Measurements from ENCODE around the gene NOD1.

Gene NOD1

DNA sequence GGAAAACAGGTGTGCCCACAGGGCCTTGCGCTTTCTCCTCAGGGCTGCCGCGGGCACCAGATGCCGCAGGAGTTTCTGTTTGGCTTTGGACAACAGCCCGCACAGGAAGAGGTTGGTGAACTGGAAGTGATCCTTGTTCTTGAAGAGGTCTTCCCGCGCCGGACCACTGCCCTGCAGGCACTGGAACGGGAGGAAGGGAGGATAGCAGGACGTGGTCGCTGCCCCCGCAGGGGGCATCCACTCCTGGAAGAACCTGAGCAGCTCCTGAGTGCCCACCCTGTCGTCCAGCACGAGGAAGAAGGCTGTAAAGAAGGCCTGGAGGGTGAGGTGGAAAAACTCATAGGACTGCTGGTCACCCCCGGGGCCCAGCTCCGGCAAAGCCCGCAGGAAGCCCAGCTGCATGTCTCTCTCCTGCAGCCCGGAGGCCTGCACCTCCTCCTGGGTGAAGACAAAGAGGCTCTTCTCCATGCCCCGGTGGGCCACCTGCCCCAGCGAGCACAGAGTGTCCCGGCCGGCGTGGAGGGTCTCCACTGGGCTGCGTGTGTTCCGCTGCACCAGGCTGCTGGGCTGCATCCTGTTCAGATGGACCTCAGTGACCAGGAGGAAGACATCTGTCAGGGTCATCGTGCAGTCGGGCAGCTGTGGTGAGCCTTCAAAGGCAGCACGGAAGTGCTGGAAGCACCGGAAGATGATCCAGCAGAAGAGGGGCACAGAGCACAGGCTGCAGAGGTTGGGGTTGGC, 26.9 kb downstream of the NOD1 start:
- TF ChIP-seq, protein P1, sequence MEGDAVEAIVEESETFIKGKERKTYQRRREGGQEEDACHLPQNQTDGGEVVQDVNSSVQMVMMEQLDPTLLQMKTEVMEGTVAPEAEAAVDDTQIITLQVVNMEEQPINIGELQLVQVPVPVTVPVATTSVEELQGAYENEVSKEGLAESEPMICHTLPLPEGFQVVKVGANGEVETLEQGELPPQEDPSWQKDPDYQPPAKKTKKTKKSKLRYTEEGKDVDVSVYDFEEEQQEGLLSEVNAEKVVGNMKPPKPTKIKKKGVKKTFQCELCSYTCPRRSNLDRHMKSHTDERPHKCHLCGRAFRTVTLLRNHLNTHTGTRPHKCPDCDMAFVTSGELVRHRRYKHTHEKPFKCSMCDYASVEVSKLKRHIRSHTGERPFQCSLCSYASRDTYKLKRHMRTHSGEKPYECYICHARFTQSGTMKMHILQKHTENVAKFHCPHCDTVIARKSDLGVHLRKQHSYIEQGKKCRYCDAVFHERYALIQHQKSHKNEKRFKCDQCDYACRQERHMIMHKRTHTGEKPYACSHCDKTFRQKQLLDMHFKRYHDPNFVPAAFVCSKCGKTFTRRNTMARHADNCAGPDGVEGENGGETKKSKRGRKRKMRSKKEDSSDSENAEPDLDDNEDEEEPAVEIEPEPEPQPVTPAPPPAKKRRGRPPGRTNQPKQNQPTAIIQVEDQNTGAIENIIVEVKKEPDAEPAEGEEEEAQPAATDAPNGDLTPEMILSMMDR (conservative IDR thresholded peaks at IDR 0.05; ENCODE audit: low read depth): no peak
- ChIA-PET CTCF (no interaction called here), POLR2A (ENCODE audit: low non-redundant PET) (no interaction called here)
- H3K27ac ChIP-seq: no peak overlapping the region
- DNase-seq (ENCODE audit: low spot score): no peak

DNA sequence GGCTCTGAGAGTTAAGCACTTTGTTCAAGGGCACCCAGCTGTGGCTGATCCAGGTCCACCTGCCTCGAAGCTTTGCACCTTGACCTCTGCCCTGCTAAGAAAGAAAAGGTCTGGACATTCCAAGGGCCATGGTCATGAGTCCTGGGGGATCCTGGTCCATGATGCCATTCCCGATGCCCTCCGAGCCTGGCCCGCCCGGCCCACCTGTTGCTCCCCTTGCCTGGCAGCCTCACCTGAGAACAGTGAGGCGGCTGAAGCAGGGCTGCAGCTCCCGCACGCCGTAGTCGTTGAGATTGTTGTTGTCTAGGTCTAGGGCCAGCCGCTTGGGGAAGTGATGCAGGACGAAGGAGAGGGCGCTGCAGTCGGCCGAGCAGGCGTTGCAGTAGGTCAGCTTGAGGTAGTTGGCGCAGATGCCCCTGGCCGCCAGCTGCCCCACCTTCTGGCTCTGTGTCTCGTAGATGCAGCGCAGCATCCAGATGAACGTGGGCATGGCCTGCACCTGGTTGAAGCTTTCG, 27.5 kb downstream of the NOD1 start:
- CTCF ChIA-PET: interaction anchor here (0.7 kb wide), 1 partner anchor 20 kb away, joined by 3 read pairs; no protein-coding TSS in a partner anchor
- TF ChIP-seq, protein P1 (conservative IDR thresholded peaks at IDR 0.05; ENCODE audit: low read depth): no peak
- H3K27ac ChIP-seq: no peak overlapping the region
- DNase-seq (ENCODE audit: low spot score): no peak
- POLR2A ChIA-PET (ENCODE audit: low non-redundant PET): no interaction called here

DNA sequence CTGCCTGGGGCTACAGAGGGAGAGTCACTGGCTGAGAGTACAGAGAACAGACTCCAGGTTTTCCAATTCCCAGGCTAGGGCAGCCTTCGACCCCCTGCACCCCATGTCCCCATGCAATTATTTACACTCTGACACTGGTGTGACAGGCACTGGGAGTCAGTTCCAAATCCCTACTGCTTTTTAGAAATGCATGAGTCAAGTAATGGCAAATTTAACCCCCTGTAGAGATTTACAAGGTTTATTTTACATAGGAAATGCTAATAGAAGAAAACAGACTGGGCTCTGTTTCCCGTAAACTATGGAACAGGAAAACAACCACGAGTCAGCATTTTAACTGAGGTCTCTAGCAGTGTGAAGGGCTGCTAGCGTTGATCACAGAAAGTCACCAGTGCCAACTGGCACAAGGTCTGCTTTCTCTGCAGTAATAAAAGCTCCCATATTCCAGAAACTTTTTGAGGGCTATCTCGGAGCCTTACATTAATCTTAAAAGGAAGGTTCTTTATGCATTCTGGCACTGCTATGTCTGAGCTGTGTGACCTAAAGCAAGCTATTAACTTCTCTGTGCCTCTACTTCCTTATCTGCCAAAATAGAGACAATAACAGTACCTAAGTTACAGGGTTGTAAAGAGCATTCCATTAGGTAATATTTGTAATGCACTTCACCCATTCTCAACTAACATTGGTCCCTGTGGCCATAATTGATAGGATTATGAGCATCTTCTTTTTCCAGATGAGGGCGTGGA, 28.2 kb downstream of the NOD1 start:
- ChIA-PET CTCF (interaction anchor here (0.7 kb wide), 1 partner anchor 20 kb away, joined by 3 read pairs; no protein-coding TSS in a partner anchor), POLR2A (ENCODE audit: low non-redundant PET) (no interaction called here)
- no peak overlapping the region for H3K27ac ChIP-seq
- TF ChIP-seq, protein P1 (conservative IDR thresholded peaks at IDR 0.05; ENCODE audit: low read depth): no peak
- DNase-seq (ENCODE audit: low spot score): no peak

DNA sequence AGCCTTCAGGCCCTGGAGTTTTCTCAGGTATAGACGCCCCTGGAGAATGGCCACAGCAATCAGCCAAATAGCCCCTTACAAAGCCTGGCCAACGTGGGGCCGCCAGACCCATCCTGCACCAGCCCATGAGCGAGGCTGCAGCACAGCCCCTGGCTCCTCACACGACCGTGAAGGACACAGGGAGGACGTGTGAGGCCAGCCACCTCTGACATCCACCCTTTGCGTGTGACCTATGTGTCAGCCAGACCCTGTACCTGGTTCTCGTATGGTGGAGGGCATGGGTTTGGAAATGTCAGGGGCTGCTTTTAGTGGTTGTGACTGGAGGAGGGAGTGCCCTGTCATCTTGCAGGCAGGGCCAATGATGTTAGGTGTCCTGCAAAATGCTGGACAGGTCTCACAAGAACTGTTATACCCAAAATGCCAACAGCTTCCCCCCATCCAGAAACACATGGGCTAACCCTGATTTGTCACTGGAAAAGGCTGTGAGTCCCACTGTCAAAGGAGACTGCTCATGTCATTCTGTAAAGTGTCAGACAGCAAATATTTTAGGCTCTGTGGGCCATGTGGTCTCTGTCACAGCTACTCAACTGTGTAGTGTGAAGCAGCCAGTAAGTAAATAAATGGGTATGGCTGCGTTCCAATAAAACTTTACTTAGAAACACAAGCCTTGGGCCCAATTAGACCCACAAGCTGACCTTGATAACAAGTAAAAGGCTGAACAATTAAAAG, 30.0 kb downstream of the NOD1 start:
- ChIA-PET POLR2A (ENCODE audit: low non-redundant PET) (no interaction called here), CTCF (no interaction called here)
- no peak for DNase-seq (ENCODE audit: low spot score)
- TF ChIP-seq, protein P1 (conservative IDR thresholded peaks at IDR 0.05; ENCODE audit: low read depth): no peak
- no peak overlapping the region for H3K27ac ChIP-seq

DNA sequence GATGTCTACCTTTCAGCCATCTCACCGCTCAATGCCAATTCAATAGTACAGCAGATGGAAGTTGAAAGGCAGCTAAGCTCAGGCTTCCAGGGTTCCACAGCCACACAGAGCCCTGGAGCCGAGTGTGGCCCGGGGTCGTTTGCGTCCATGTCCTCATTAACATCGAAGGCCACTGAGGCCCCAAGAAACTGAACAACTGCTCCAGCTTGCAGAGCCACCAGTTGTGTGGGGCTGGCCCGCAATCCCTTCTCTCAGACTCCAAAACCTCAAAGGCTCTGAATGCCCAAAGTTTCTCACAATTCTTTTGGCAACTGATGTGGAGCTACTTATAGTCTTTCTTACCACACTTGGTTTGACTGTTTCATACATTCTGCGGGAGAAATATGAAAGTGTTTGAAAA, 31.1 kb downstream of the NOD1 start:
- no peak overlapping the region for H3K27ac ChIP-seq
- ChIA-PET POLR2A (ENCODE audit: low non-redundant PET) (interaction anchor here (0.5 kb wide), 1 partner anchor 20 kb away, joined by 3 read pairs; no protein-coding TSS in a partner anchor), CTCF (no interaction called here)
- no peak for DNase-seq (ENCODE audit: low spot score)
- TF ChIP-seq, protein P1 (conservative IDR thresholded peaks at IDR 0.05; ENCODE audit: low read depth): no peak

DNA sequence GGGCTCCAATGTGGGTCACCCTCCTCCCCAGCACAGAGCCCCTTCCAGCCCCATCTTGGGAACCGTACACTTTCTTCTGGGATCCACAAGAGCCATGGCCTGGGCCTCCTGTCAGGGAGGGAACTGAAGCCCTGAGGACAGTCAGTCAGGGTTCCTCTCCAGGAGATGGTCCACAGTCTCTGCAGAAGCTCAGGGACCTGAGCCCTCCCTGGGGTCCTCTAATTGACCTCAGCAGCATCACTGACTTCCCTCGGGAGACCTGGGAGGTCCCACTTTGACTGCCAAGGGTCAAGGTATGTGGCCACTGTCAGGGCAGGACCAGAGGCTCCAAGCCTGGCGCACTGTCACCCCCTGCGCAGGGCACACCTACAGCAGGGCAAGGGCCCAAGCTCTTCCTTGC, 32.3 kb downstream of the NOD1 start:
- ChIA-PET POLR2A (ENCODE audit: low non-redundant PET) (no interaction called here), CTCF (interaction anchor here (0.6 kb wide), 1 partner anchor 1361 kb away, joined by 3 read pairs; no protein-coding TSS in a partner anchor)
- no peak for DNase-seq (ENCODE audit: low spot score)
- TF ChIP-seq, protein P1 (conservative IDR thresholded peaks at IDR 0.05; ENCODE audit: low read depth): no peak
- peak overlapping the region; percentile 10; the same call in 1 of the 2 replicates for H3K27ac ChIP-seq
